Tibial nerve (tissue), 4 donors: ENCODE data around the gene MYO15B.

Experiments
- CTCF ChIP-seq, 5 experiments: fragments of 200-600 bp in 3 of 5; fragments of 450-650 bp in 2 of 5; sonication (generic) in 3 of 5; IDR thresholded peaks; one replicate each; pipeline ENCODE4 v1.5.1; 2016 to 2019; ENCODE audit warnings: antibody characterized with exemption in 5 of 5, mild to moderate bottlenecking in 3 of 5, moderate library complexity in 2 of 5
- EP300 ChIP-seq, 2 donors: sonication (generic); formaldehyde crosslinking; IDR thresholded peaks; one replicate each; pipeline ENCODE4 v1.6.1; 2017; ENCODE audit warnings: antibody characterized with exemption in 2 of 2, mild to moderate bottlenecking in 1 of 2
- POLR2A ChIP-seq, 2 donors: fragments of 450-650 bp; IDR thresholded peaks; one replicate each; pipeline ENCODE4 v1.6.1; 2017; ENCODE audit warnings: antibody characterized with exemption in 2 of 2, mild to moderate bottlenecking in 2 of 2, moderate library complexity in 2 of 2

GRCh38 chr17:75542728-75543336 is 44.8 kb upstream of the MYO15B start:
- no peak for TF ChIP-seq CTCF (IDR thresholded peaks at IDR 0.05)
- TF ChIP-seq POLR2A (IDR thresholded peaks at IDR 0.05), result no peak
- no peak for TF ChIP-seq EP300 (IDR thresholded peaks at IDR 0.05)
